Loucy (cell line): ENCODE data around the gene RNF44.
"Not testable (repeated sequence)": the region's sequence is repeated elsewhere in the genome, so short reads cannot be mapped to it uniquely, and the experiment has no call there.

Source experiments
- EZH2phosphoT487 ChIP-seq: fragments of 200-600 bp; IDR thresholded peaks from 2 replicates; pipeline ENCODE4 v1.6.1; 2018; ENCODE audit warnings: antibody characterized with exemption, mild to moderate bottlenecking, moderate library complexity, borderline replicate concordance
- TF ChIP-seq, protein P1 (sequence below): fragments of 200-600 bp; sonication (generic); conservative IDR thresholded peaks from 2 replicates; pipeline ENCODE4 v1.5.1; 2014; ENCODE audit warnings: mild to moderate bottlenecking, antibody characterized with exemption, low read length

DNA sequence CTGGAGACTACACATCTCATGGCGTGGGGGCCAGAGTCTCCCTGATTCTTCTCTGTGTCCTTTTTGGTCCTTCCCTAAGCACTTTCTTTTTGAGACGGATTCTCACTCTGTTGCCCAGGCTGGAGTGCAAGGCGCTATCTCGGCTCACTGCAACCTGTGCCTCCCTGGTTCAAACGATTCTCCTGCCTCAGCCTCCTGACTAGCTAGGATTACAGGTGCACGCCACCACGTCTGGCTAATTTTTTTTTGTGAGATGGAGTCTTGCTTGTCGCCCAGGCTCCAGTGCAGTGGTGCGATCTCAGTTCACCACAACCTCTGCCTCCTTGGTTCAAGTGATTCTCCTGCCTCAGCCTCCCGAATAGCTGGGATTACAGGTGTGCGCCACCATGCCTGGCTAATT is 13.7 kb upstream of the RNF44 start:
- TF ChIP-seq, protein P1, sequence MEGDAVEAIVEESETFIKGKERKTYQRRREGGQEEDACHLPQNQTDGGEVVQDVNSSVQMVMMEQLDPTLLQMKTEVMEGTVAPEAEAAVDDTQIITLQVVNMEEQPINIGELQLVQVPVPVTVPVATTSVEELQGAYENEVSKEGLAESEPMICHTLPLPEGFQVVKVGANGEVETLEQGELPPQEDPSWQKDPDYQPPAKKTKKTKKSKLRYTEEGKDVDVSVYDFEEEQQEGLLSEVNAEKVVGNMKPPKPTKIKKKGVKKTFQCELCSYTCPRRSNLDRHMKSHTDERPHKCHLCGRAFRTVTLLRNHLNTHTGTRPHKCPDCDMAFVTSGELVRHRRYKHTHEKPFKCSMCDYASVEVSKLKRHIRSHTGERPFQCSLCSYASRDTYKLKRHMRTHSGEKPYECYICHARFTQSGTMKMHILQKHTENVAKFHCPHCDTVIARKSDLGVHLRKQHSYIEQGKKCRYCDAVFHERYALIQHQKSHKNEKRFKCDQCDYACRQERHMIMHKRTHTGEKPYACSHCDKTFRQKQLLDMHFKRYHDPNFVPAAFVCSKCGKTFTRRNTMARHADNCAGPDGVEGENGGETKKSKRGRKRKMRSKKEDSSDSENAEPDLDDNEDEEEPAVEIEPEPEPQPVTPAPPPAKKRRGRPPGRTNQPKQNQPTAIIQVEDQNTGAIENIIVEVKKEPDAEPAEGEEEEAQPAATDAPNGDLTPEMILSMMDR = not testable (repeated sequence)
- not testable (repeated sequence) for TF ChIP-seq EZH2phosphoT487
